Measurements from ENCODE around the gene WASF1. TPM values are rescaled to one million over a fixed set of nuclear protein-coding genes. Genes with fewer than 3 reads are reported as not detected.
"Not testable (repeated sequence)": the region's sequence is repeated elsewhere in the genome, so short reads cannot be mapped to it uniquely, and the experiment has no call there.

WASF1 gene
- total and polyA plus RNA-seq, 10 donors = 1.2 to 8.8 (median 3.0) TPM

DNA sequence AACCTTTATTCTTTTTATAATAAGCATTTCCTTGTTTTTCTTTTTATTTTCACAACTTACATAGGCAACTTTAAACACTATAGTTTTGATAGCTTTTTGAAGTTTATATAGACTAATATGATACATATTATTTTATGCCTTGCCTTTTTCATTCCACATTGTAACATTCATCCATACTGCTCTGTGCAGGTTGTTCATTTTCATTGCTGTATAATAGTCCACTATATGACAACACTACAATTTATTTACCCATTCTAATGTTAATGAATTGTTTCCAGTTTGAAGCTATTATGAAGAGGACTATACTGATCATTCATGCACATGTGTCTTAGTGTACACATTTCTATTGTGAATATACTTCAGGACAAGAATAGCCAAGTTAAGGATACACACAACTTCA, 49.1 kb downstream of the WASF1 start:
- Histone ChIP-seq H3K27ac (no peak overlapping the region), H3K4me1 (no peaks in the 10 kb centered on the region), H3K36me3 (no peaks in the 10 kb centered on the region), H3K9me3 (peaks cover 0 to 5% (median 0%) of the 10 kb centered on the region in 8 donors), H3K4me3 (no peak overlapping the region), H3K27me3 (replicated peaks in 1 of 7) (no peaks in the 10 kb centered on the region)
- intact Hi-C loops (cut with DNase I; ENCODE audit: low total_unique reads) = no loop called here
- no peak for TF ChIP-seq POLR2A (IDR thresholded peaks at IDR 0.05)
- TF ChIP-seq, protein P1, sequence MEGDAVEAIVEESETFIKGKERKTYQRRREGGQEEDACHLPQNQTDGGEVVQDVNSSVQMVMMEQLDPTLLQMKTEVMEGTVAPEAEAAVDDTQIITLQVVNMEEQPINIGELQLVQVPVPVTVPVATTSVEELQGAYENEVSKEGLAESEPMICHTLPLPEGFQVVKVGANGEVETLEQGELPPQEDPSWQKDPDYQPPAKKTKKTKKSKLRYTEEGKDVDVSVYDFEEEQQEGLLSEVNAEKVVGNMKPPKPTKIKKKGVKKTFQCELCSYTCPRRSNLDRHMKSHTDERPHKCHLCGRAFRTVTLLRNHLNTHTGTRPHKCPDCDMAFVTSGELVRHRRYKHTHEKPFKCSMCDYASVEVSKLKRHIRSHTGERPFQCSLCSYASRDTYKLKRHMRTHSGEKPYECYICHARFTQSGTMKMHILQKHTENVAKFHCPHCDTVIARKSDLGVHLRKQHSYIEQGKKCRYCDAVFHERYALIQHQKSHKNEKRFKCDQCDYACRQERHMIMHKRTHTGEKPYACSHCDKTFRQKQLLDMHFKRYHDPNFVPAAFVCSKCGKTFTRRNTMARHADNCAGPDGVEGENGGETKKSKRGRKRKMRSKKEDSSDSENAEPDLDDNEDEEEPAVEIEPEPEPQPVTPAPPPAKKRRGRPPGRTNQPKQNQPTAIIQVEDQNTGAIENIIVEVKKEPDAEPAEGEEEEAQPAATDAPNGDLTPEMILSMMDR (IDR thresholded peaks at IDR 0.05 in 8 of 11, conservative IDR thresholded peaks at IDR 0.05 in 3 of 11) = no peak
- TF ChIP-seq POLR2AphosphoS5 (IDR thresholded peaks at IDR 0.05) = no peak
- DNase-seq = no peak

GRCh38 chr6:110128418-110128817, 51.1 kb downstream of the WASF1 start:
- Histone ChIP-seq H3K36me3 (no peaks in the 10 kb centered on the region), H3K9me3 (peaks cover 0 to 5% (median 0%) of the 10 kb centered on the region in 8 donors), H3K27me3 (replicated peaks in 1 of 7) (no peaks in the 10 kb centered on the region), H3K4me1 (no peaks in the 10 kb centered on the region), H3K4me3 (no peak overlapping the region), H3K27ac (no peak overlapping the region)
- WGBS, 5 donors = 83 to 97% (median 90%) methylated on average over 4 of the region's 4 CpGs
- no peak for DNase-seq
- TF ChIP-seq POLR2AphosphoS5 (IDR thresholded peaks at IDR 0.05) = no peak
- TF ChIP-seq POLR2A (IDR thresholded peaks at IDR 0.05) = no peak
- TF ChIP-seq, protein P1 (IDR thresholded peaks at IDR 0.05 in 8 of 11, conservative IDR thresholded peaks at IDR 0.05 in 3 of 11) = no peak
- intact Hi-C loops (cut with DNase I; ENCODE audit: low total_unique reads) = no loop called here

DNA sequence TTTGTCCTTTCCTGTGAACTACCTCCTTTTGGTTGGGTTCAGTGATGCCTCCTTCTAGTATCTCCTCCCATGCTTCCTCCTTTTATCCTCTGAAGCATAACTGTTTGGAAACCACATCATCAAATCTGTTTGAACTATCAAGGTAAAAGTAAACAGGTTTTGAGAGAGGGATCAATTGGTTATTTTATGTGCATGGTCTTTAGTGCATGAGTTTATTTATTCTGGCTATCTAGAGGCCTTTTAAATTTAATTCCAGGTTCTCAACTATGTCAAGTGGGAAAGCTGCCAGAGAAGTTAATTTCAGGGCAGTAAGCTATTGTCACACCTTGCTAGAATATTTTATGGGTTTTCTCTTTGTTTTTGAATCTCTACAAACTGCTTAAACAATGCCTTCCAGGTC, 54.1 kb downstream of the WASF1 start:
- Histone ChIP-seq H3K27me3 (replicated peaks in 1 of 7) (no peaks in the 10 kb centered on the region), H3K27ac (no peak overlapping the region), H3K4me1 (no peaks in the 10 kb centered on the region), H3K4me3 (no peak overlapping the region), H3K9me3 (peaks cover 0 to 6% (median 0%) of the 10 kb centered on the region in 8 donors), H3K36me3 (no peaks in the 10 kb centered on the region)
- intact Hi-C loops (cut with DNase I; ENCODE audit: low total_unique reads) = no loop called here
- TF ChIP-seq, protein P1 (IDR thresholded peaks at IDR 0.05 in 8 of 11, conservative IDR thresholded peaks at IDR 0.05 in 3 of 11) = no peak
- TF ChIP-seq POLR2AphosphoS5 (IDR thresholded peaks at IDR 0.05) (no peak), POLR2A (IDR thresholded peaks at IDR 0.05) (no peak)
- DNase-seq = no peak

DNA sequence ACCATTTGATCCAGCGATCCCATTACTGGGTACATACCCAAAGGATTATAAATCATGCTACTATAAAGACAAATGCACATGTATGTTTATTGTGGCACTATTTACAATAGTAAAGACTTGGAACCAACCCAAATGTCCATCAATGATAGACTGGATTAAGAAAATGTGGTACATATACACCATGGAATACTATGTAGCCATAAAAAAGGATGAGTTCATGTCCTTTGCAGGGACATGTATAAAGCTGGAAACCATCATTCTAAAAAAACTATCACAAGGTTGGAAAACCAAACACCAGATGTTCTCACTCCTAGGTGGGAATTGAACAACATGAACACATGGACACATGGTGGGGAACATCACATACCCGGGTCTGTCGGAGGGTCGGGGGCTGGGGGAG, 57.8 kb downstream of the WASF1 start:
- intact Hi-C loops (cut with DNase I; ENCODE audit: low total_unique reads); H3K9me3 ChIP-seq; H3K36me3 ChIP-seq; H3K4me1 ChIP-seq; DNase-seq; H3K27ac ChIP-seq; H3K27me3 ChIP-seq (replicated peaks in 1 of 7); H3K4me3 ChIP-seq: not testable (repeated sequence)
- 94 to 97% (median 96%) methylated on average over 4 of the region's 4 CpGs for WGBS, 5 donors

- Histone ChIP-seq H3K27me3 (replicated peaks in 1 of 7) (no peaks in the 10 kb centered on the region), H3K4me3 (no peak overlapping the region), H3K36me3 (no peaks in the 10 kb centered on the region), H3K4me1 (no peaks in the 10 kb centered on the region), H3K27ac (no peak overlapping the region), H3K9me3 (peaks cover 0 to under 1% (median 0%) of the 10 kb centered on the region in 8 donors)
- no peak for DNase-seq
- no peak for TF ChIP-seq POLR2A (IDR thresholded peaks at IDR 0.05)
- TF ChIP-seq, protein P1 (IDR thresholded peaks at IDR 0.05 in 8 of 11, conservative IDR thresholded peaks at IDR 0.05 in 3 of 11) = no peak
- intact Hi-C loops (cut with DNase I; ENCODE audit: low total_unique reads) = no loop called here
- WGBS, 5 donors = 92 to 95% (median 94%) methylated on average over 8 of the region's 8 CpGs
Measured at GRCh38 chr6:110116258-110116657, 63.2 kb downstream of the WASF1 start.

Data from spleen (tissue), 11 donors.